Activated CD4-positive, alpha-beta memory T cell treated with anti-CD3 and anti-CD28 coated beads for 36 hours (primary cell): Measurements from ENCODE around the gene HOXA3. TPM values are rescaled to one million over a fixed set of nuclear protein-coding genes. Genes with fewer than 3 reads are reported as not detected.

ENCODE experiments used
- CTCF ChIA-PET: fragments of 350-600 bp; sonication (Branson Sonifier 250); formaldehyde crosslinking; loops from one replicate; lab custom pipeline; 2021; ENCODE audit warnings: antibody characterized with exemption, inconsistent platforms; lab: Charles Lee
- POLR2A ChIA-PET: fragments of 350-600 bp; sonication (Branson Sonifier 250); formaldehyde crosslinking; loops from one replicate; lab custom pipeline; 2021; ENCODE audit warnings: antibody characterized with exemption; lab: Charles Lee
- DNase-seq: peaks from one replicate; pipeline ENCODE4 v3.0.0-alpha.2; 2020
- H3K27ac Mint-ChIP-seq: one replicate; pipeline ENCODE4 v1.8.0; 2021; ENCODE audit warnings: mixed read lengths
- H3K27me3 Mint-ChIP-seq: one replicate; pipeline ENCODE4 v1.8.0; 2021; ENCODE audit warnings: mixed read lengths
- H3K36me3 Mint-ChIP-seq: one replicate; pipeline ENCODE4 v1.8.0; 2021; ENCODE audit warnings: mixed read lengths
- H3K4me1 Mint-ChIP-seq: one replicate; pipeline ENCODE4 v1.8.0; 2021; ENCODE audit warnings: low read depth, mixed read lengths
- H3K4me3 Mint-ChIP-seq: one replicate; pipeline ENCODE4 v1.8.0; 2021; ENCODE audit warnings: mild to moderate bottlenecking, mixed read lengths
- H3K9me3 Mint-ChIP-seq: one replicate; pipeline ENCODE4 v1.8.0; 2021; ENCODE audit warnings: mixed read lengths
- intact Hi-C: fragments of 100-400 bp; cut with micrococcal nuclease; formaldehyde crosslinking; loops from one replicate; pipeline ENCODE4 v1.15.1; 2023
- total RNA-seq, 2 experiments: library from RNA; stranded (reverse); gene quantifications; one replicate each; pipeline ENCODE4 v1.2.3, GENCODE V29; 2021

HOXA3 gene
- total RNA-seq, 2 experiments from 2014 or later: not detected

GRCh38 chr7:27123007-27123476, 29.3 kb downstream of the HOXA3 start:
- H3K4me1 Mint-ChIP-seq: no peaks in the 10 kb centered on the region
- intact Hi-C loops: no loop called here
- H3K36me3 Mint-ChIP-seq: no peaks in the 10 kb centered on the region
- DNase-seq: no peak
- ChIA-PET POLR2A (no interaction called here), CTCF (no interaction called here)
- no peak overlapping the region for H3K4me3 Mint-ChIP-seq
- no peak overlapping the region for H3K27ac Mint-ChIP-seq
- peaks cover 35% of the 10 kb centered on the region for H3K27me3 Mint-ChIP-seq
- no peaks in the 10 kb centered on the region for H3K9me3 Mint-ChIP-seq

- CTCF ChIA-PET: no interaction called here
- DNase-seq: no peak
- intact Hi-C loops: no loop called here
- Mint-ChIP-seq H3K36me3 (no peaks in the 10 kb centered on the region), H3K4me3 (no peak overlapping the region), H3K27ac (no peak overlapping the region), H3K4me1 (no peaks in the 10 kb centered on the region), H3K27me3 (peaks cover 29% of the 10 kb centered on the region), H3K9me3 (no peaks in the 10 kb centered on the region)
- POLR2A ChIA-PET: no interaction called here
These were observed 30.1 kb downstream of the HOXA3 start for GRCh38 chr7:27122077-27122910.

- CTCF ChIA-PET: no interaction called here
- no peaks in the 10 kb centered on the region for H3K4me1 Mint-ChIP-seq
- no peak overlapping the region for H3K4me3 Mint-ChIP-seq
These were observed 30.7 kb downstream of the HOXA3 start for GRCh38 chr7:27121684-27122076.

GRCh38 chr7:27119412-27119911, 32.9 kb downstream of the HOXA3 start:
- H3K27me3 Mint-ChIP-seq: peaks cover 9% of the 10 kb centered on the region
- CTCF ChIA-PET: interaction anchor here (0.6 kb wide), 1 partner anchor 174 kb away, joined by 6 read pairs; no protein-coding TSS in a partner anchor
- H3K4me1 Mint-ChIP-seq: no peaks in the 10 kb centered on the region
- POLR2A ChIA-PET: no interaction called here
- no peak overlapping the region for H3K4me3 Mint-ChIP-seq
- intact Hi-C loops: no loop called here
- no peaks in the 10 kb centered on the region for H3K36me3 Mint-ChIP-seq
- H3K27ac Mint-ChIP-seq: no peak overlapping the region
- H3K9me3 Mint-ChIP-seq: no peaks in the 10 kb centered on the region
- no peak for DNase-seq

More at GRCh38 chr7:27121684-27122076, 30.7 kb downstream of the HOXA3 start:
- H3K27ac Mint-ChIP-seq: no peak overlapping the region
- H3K9me3 Mint-ChIP-seq: no peaks in the 10 kb centered on the region
- no peak for DNase-seq
- intact Hi-C loops: no loop called here
- POLR2A ChIA-PET: no interaction called here
- H3K27me3 Mint-ChIP-seq: peaks cover 24% of the 10 kb centered on the region
- H3K36me3 Mint-ChIP-seq: no peaks in the 10 kb centered on the region

- ChIA-PET CTCF (no interaction called here), POLR2A (no interaction called here)
- Mint-ChIP-seq H3K4me1 (no peaks in the 10 kb centered on the region), H3K4me3 (no peak overlapping the region), H3K36me3 (no peaks in the 10 kb centered on the region), H3K9me3 (no peaks in the 10 kb centered on the region), H3K27me3 (peaks cover 5% of the 10 kb centered on the region), H3K27ac (no peak overlapping the region)
- intact Hi-C loops: no loop called here
- no peak for DNase-seq
These were observed 33.8 kb downstream of the HOXA3 start for GRCh38 chr7:27118580-27118979.

GRCh38 chr7:27117887-27118491, 34.4 kb downstream of the HOXA3 start:
- Mint-ChIP-seq H3K4me3 (no peak overlapping the region), H3K27me3 (peaks cover 4% of the 10 kb centered on the region), H3K9me3 (no peaks in the 10 kb centered on the region), H3K36me3 (no peaks in the 10 kb centered on the region), H3K27ac (no peak overlapping the region), H3K4me1 (no peaks in the 10 kb centered on the region)
- no peak for DNase-seq
- ChIA-PET POLR2A (no interaction called here), CTCF (no interaction called here)
- intact Hi-C loops: no loop called here

- Mint-ChIP-seq H3K4me3 (no peak overlapping the region), H3K9me3 (no peaks in the 10 kb centered on the region), H3K36me3 (no peaks in the 10 kb centered on the region), H3K27ac (no peak overlapping the region), H3K27me3 (peaks cover 4% of the 10 kb centered on the region), H3K4me1 (no peaks in the 10 kb centered on the region)
- POLR2A ChIA-PET: no interaction called here
- CTCF ChIA-PET: no interaction called here
- DNase-seq: no peak
- intact Hi-C loops: no loop called here
These were observed 35.2 kb downstream of the HOXA3 start for GRCh38 chr7:27116962-27117886.

- Mint-ChIP-seq H3K27ac (no peak overlapping the region), H3K27me3 (peaks cover 6% of the 10 kb centered on the region), H3K4me3 (no peak overlapping the region), H3K4me1 (no peaks in the 10 kb centered on the region), H3K36me3 (no peaks in the 10 kb centered on the region), H3K9me3 (no peaks in the 10 kb centered on the region)
- ChIA-PET POLR2A (no interaction called here), CTCF (no interaction called here)
- intact Hi-C loops: no loop called here
- no peak for DNase-seq
These were observed 36.1 kb downstream of the HOXA3 start for GRCh38 chr7:27116031-27116961.

- H3K4me1 Mint-ChIP-seq: no peaks in the 10 kb centered on the region
- no peak overlapping the region for H3K4me3 Mint-ChIP-seq
- H3K36me3 Mint-ChIP-seq: no peaks in the 10 kb centered on the region
- DNase-seq: no peak
- H3K9me3 Mint-ChIP-seq: no peaks in the 10 kb centered on the region
- H3K27me3 Mint-ChIP-seq: peaks cover 6% of the 10 kb centered on the region
- ChIA-PET POLR2A (no interaction called here), CTCF (no interaction called here)
- intact Hi-C loops: no loop called here
- no peak overlapping the region for H3K27ac Mint-ChIP-seq
These were observed 37.0 kb downstream of the HOXA3 start for GRCh38 chr7:27115221-27116026.

GRCh38 chr7:27114881-27115220, 37.5 kb downstream of the HOXA3 start:
- no peaks in the 10 kb centered on the region for H3K9me3 Mint-ChIP-seq
- H3K27ac Mint-ChIP-seq: no peak overlapping the region
- ChIA-PET POLR2A (no interaction called here), CTCF (no interaction called here)
- intact Hi-C loops: no loop called here
- no peak overlapping the region for H3K4me3 Mint-ChIP-seq
- no peak for DNase-seq
- H3K27me3 Mint-ChIP-seq: peaks cover 6% of the 10 kb centered on the region
- no peaks in the 10 kb centered on the region for H3K4me1 Mint-ChIP-seq
- no peaks in the 10 kb centered on the region for H3K36me3 Mint-ChIP-seq
